Putamen (tissue), 1 donor: ENCODE data around the gene UNC13C.

Experiments used
- DNase-seq: peaks from one replicate; pipeline ENCODE4 v3.0.0-alpha.2; 2016; ENCODE audit warnings: low spot score

The UNC13C gene

GRCh38 chr15:54026258-54026657 is 48.0 kb downstream of the UNC13C start:
- DNase-seq = no peak

- DNase-seq = no peak
These were observed 48.6 kb downstream of the UNC13C start for GRCh38 chr15:54026891-54027290.

GRCh38 chr15:54029081-54029480 is 50.8 kb downstream of the UNC13C start:
- no peak for DNase-seq

DNA sequence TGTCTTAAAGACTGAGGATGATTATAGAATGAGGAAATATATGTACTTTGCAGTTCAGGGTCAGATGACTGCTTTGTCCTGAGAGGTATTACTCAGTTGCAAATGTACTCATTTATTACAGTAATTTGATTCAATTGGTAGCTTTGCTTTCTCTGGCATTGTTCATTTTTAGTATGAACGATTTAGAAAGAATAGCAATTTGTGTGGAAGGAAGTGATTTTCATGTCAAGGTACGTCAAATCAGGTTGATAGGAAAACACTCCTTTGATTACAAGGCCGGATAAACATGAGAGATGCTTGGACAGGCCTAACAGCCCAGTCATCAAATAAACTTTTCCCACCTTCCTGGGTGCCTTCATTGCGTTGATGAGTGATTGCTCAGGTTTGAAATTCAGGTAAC is 53.8 kb downstream of the UNC13C start:
- DNase-seq = no peak

- no peak for DNase-seq
These were observed 55.2 kb downstream of the UNC13C start for GRCh38 chr15:54033356-54033860.

DNA sequence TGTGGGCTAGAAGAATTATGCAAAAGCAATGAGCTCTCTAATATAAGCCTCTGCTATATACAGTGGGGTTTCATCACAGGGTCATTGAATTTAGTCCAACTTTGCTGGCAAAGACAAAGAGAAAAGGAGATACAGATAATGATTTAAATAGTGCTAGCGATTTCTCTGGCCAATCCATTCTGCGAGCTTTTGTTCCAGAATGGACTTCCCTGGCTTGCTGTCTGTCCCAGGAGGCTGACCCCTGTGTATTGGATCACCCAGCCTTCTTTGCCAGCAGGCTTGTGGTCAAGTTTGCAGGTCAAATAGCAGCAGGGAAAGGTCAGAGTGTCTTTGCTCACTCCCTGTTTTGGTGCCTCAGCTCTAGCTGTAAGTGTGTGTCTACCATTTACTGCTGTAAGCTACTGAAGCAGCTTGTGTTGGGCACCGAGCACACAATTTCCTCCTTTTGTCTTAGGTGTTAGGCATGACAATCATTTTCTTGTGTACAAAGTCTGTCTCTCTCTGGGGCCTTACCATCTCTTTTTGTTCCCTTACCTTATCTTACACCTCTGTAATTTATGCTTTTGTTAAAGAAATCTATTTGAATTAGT is 55.7 kb downstream of the UNC13C start:
- no peak for DNase-seq

GRCh38 chr15:54035616-54036015 is 57.4 kb downstream of the UNC13C start:
- DNase-seq = no peak

DNA sequence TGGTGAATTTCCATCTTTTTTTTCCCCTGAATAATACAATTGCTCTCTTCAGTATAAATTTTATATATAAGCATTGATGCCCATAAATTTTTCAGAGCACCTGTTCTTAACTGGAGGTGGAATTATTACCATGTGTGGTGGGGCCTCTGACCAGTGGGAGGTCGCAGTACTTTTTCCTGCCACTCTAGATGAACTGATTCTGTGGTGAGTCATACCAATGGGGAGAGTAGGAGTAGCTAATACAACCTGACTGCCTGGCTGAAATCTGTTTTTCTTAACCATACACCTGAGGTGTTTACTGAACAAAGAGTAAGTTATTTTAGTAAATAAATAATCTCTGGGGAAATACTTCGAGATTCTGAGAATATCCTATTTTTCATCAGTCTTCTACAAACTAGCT is 67.2 kb downstream of the UNC13C start:
- no peak for DNase-seq

DNA sequence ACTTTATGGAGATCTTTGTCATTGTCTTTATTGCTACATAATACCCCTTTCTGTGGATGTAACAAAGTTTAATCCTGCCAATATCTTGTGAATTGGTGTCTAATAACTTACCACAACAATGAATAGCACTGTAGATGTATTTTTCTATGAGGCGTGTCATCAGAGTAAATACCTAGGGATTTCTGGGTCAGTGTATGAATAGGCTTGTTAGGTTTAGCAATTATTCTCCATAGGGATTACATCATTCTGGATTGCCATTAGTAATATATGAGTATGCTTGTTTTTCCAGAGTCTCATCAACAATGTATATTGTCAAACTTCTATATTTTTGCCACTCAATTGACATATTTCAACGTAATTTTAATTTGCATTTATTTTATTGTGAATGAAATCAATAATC is 67.9 kb downstream of the UNC13C start:
- DNase-seq = no peak

- no peak for DNase-seq
These were observed 86.1 kb downstream of the UNC13C start for GRCh38 chr15:54064365-54064764.

DNA sequence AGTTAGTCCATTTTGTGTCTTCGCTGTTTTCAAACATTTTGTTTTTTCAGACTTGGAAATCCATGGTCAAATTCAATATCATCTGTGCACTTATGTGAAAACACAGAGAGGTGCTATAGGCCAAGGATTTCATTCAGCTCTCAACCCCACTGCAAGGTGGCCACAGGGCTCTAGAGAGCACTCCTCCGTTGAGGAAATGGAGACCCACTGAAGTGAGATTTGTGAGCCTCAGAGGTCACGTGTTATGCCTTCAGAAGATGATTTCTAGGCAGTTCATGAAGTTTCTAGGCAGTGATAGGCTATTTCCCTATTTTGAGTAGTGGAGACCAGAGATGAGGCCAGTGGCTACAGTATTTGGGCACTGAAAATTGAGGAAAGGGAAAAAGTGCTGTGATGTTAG is 88.2 kb downstream of the UNC13C start:
- DNase-seq = no peak

- no peak for DNase-seq
These were observed 104.7 kb downstream of the UNC13C start for GRCh38 chr15:54082836-54083492.

- no peak for DNase-seq
These were observed 105.3 kb downstream of the UNC13C start for GRCh38 chr15:54083501-54083900.

GRCh38 chr15:54083991-54084390 is 105.8 kb downstream of the UNC13C start:
- DNase-seq = no peak

GRCh38 chr15:54088837-54089236 is 110.6 kb downstream of the UNC13C start:
- DNase-seq = no peak

- DNase-seq = no peak
These were observed 111.5 kb downstream of the UNC13C start for GRCh38 chr15:54089776-54090175.

DNA sequence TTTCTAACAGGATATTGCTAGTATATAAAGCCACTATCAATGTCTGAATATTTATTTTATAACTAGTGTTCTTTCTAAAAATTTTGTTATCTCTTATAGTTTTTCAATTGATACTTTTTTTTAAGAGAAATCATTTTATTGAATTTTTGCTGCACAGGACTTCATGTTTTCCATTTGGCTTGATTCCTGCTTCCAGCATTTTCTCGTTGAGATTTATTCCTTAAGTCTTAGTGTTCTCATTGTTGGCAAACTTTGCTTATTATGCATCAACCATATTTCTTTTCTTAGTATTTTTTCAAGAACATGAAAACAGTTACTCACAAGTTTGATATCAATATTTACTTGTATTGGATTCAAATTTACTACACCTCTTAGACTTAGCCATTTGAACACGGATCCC is 113.4 kb downstream of the UNC13C start:
- no peak for DNase-seq

DNA sequence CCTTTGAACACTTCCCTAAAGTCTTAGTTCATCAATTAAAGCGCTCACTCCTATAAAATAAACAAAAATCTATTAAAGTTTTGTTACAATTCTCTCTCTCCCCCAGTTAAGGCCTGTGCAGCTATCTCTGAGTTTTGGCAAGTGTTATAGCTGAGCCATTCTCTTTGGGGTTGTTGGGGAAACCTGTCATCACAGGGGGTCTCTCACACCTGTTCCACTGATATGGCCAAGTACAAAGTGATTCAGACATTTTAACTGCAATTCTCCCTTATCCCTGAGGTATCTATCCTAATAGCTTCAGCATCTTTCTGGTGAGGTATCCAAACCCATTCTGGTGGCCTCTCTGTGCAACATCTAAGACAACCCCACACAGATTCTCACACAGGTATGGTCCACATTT is 116.4 kb downstream of the UNC13C start:
- no peak for DNase-seq

DNA sequence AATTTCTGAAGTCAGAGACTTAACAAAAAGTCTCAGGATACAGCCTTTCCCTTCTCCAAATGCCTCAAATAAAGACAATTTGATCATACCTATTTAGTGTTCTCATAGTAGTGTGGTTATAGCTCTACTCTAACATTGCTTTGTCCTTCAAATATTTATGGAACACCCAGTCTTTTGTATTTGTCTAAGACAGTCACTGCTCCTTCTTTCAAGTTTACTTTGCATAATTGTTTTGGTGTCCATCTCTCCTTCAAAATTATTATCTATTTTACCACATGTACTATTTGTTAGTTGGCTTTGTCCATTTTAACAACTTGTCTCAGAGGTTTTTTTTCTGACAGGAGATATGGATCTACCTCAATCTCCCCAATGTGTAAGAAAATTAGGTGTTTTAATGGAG is 118.8 kb downstream of the UNC13C start:
- DNase-seq = no peak

DNA sequence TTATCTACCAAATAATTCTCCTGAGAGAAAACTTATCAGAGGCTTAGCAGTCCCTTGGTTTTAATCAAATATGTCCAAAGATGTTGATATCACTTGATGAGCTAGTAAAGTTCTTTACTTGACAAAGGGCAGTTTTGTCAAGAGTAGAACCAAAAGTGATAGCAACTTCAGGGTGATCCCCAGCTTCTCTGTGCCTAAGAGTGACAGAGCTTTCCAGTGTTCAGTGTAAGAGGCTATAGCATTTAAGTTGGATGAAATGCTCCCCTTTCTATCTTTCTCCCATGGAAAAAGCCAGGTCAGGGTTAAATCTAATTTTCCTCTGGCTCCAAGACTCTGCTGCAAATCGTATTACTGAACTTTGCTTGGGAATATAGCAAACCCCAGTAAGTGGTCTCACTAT is 120.8 kb downstream of the UNC13C start:
- no peak for DNase-seq

GRCh38 chr15:54101664-54102270 is 123.5 kb downstream of the UNC13C start:
- DNase-seq = no peak

DNA sequence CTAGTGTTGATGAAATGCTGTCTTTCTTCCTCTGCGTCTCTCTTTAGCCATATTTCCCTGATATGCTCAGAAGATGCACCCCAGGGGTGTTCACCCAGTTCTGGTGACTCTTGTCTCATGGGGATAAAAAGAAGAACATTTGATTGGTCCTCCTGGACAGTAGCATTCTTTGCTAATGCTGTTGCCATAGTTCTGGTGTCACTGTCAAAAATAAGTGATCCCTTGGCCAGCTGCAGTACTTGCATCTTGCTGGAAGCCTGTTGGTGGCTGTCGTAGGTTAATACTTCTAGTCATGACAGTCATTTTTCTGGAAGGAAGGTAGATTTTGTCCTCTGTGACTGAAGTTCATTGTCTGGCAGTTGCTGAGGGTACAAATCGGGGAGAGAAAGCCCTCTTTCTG is 124.5 kb downstream of the UNC13C start:
- DNase-seq = no peak

- no peak for DNase-seq
These were observed 130.8 kb downstream of the UNC13C start for GRCh38 chr15:54109014-54109413.

DNA sequence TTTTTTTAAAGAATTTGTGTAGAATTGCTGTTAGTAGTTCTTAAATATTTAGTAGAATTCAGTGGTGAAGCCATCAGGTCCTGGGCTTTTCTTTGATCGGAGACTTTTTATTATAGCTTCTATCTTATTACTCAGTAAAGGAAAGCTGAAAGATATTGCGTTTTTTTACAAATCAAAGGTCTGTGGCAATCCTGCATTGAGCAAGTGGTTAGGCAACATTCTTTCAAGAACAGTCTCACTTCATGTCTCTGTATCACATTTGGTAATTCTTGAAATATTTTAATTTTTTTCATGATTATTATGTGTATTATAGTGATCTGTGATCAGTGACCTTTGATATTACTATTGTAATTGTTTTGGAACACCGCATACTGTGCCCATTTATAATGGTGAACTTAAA is 140.8 kb downstream of the UNC13C start:
- DNase-seq = no peak
